Thoracic aorta (tissue), 2 donors: ENCODE measurements around the gene PLPPR4. TPM values are rescaled to one million over a fixed set of nuclear protein-coding genes. Genes with fewer than 3 reads are reported as not detected.

Experiments
- ATAC-seq: fragments of 150-250 bp; one replicate; pipeline ENCODE4 v1.8.0; 2017; ENCODE audit warnings: low read depth; ENCODE audit not compliant: insufficient number of reproducible peaks, low FRiP score
- DNase-seq: peaks from one replicate; pipeline ENCODE4 v3.0.0-alpha.2; 2020; ENCODE audit warnings: low spot score
- H3K27ac ChIP-seq, 2 donors: fragments of 200-600 bp; sonication (generic); 1 replicate in 1 of 2; 2 replicates in 1 of 2; pipeline ENCODE4 v1.5.1; 2016; ENCODE audit warnings: mild to moderate bottlenecking in 2 of 2, moderate library complexity in 2 of 2
- H3K27me3 ChIP-seq: fragments of 200-600 bp; sonication (generic); replicated peaks from 2 replicates; pipeline ENCODE4 v1.6.0; 2016; ENCODE audit warnings: mild to moderate bottlenecking; ENCODE audit not compliant: insufficient read depth
- H3K36me3 ChIP-seq: fragments of 200-600 bp; sonication (generic); one replicate; pipeline ENCODE4 v1.5.1; 2016
- H3K4me1 ChIP-seq, 2 donors: fragments of 200-600 bp; sonication (generic); 1 replicate in 1 of 2; 2 replicates in 1 of 2; pipeline versions ENCODE4 v1.5.1 to v1.6.0; 2016; ENCODE audit warnings: low read depth in 2 of 2, mild to moderate bottlenecking in 1 of 2; ENCODE audit not compliant: control insufficient read depth in 1 of 2
- H3K4me3 ChIP-seq: fragments of 200-600 bp; sonication (generic); 2 replicates; pipeline ENCODE4 v1.5.1; 2016; ENCODE audit warnings: mild to moderate bottlenecking
- H3K9me3 ChIP-seq: fragments of 200-600 bp; sonication (generic); 2 replicates; pipeline ENCODE4 v1.5.1; 2016
- CTCF ChIP-seq: fragments of 200-600 bp; sonication (generic); IDR thresholded peaks from one replicate; pipeline ENCODE4 v1.5.1; 2019; ENCODE audit warnings: antibody characterized with exemption
- total RNA-seq, 2 donors: library from RNA; depleted of rRNA; stranded (reverse); fragments of >200 nt; gene quantifications; one replicate each; pipeline versions ENCODE4 v1.1.0 to v1.2.3, GENCODE V29; 2016

The PLPPR4 gene
- total RNA-seq, 2 donors from 2014 or later = 0.28 to 1.2 TPM

GRCh38 chr1:99331636-99332035 is 67.3 kb downstream of the PLPPR4 start:
- DNase-seq (no peak), ATAC-seq (no peak)

GRCh38 chr1:99332561-99332960 is 68.3 kb downstream of the PLPPR4 start:
- no peaks in the 10 kb centered on the region for H3K27me3 ChIP-seq
- ATAC-seq = no peak
- no peak overlapping the region for H3K4me3 ChIP-seq
- H3K9me3 ChIP-seq = no peaks in the 10 kb centered on the region
- H3K36me3 ChIP-seq = no peaks in the 10 kb centered on the region
- no peak overlapping the region for H3K27ac ChIP-seq
- DNase-seq = no peak
- no peak for TF ChIP-seq CTCF
- no peaks in the 10 kb centered on the region for H3K4me1 ChIP-seq

More at GRCh38 chr1:99331636-99332035, 67.3 kb downstream of the PLPPR4 start:
- no peaks in the 10 kb centered on the region for H3K4me1 ChIP-seq
- no peak overlapping the region for H3K4me3 ChIP-seq
- H3K27ac ChIP-seq = no peak overlapping the region
- no peak for TF ChIP-seq CTCF
- no peaks in the 10 kb centered on the region for H3K36me3 ChIP-seq
- H3K27me3 ChIP-seq = no peaks in the 10 kb centered on the region
- H3K9me3 ChIP-seq = no peaks in the 10 kb centered on the region

GRCh38 chr1:99334991-99335390 is 70.7 kb downstream of the PLPPR4 start:
- ATAC-seq (no peak), DNase-seq (no peak)

GRCh38 chr1:99347041-99347684 is 82.9 kb downstream of the PLPPR4 start:
- no peak overlapping the region for H3K27ac ChIP-seq
- DNase-seq = no peak
- no peak for TF ChIP-seq CTCF

More at GRCh38 chr1:99334991-99335390, 70.7 kb downstream of the PLPPR4 start:
- Histone ChIP-seq H3K9me3 (no peaks in the 10 kb centered on the region), H3K4me1 (no peaks in the 10 kb centered on the region), H3K4me3 (no peak overlapping the region), H3K36me3 (no peaks in the 10 kb centered on the region), H3K27ac (no peak overlapping the region), H3K27me3 (no peaks in the 10 kb centered on the region)
- TF ChIP-seq CTCF = no peak

GRCh38 chr1:99348397-99349132 is 84.3 kb downstream of the PLPPR4 start:
- DNase-seq (no peak), ATAC-seq (no peak)
- Histone ChIP-seq H3K27me3 (no peaks in the 10 kb centered on the region), H3K27ac (no peak overlapping the region), H3K4me1 (no peaks in the 10 kb centered on the region), H3K4me3 (no peak overlapping the region), H3K9me3 (no peaks in the 10 kb centered on the region), H3K36me3 (no peaks in the 10 kb centered on the region)
- TF ChIP-seq CTCF = no peak

More at GRCh38 chr1:99347041-99347684, 82.9 kb downstream of the PLPPR4 start:
- Histone ChIP-seq H3K4me3 (no peak overlapping the region), H3K36me3 (no peaks in the 10 kb centered on the region), H3K27me3 (no peaks in the 10 kb centered on the region), H3K4me1 (no peaks in the 10 kb centered on the region), H3K9me3 (peaks cover 4% of the 10 kb centered on the region)
- no peak for ATAC-seq
